Fibroblast of villous mesenchyme (primary cell): ENCODE results near the gene ARHGEF28. TPM values are rescaled to one million over a fixed set of nuclear protein-coding genes. Genes with fewer than 3 reads are reported as not detected.

Experiments used
- DNase-seq: peaks from one replicate; pipeline ENCODE4 v3.0.0-alpha.2; 2010; ENCODE audit warnings: low read depth
- H3K4me3 ChIP-seq: 2 replicates; pipeline ENCODE4 v1.5.1; 2011; ENCODE audit warnings: low read depth, mild to moderate bottlenecking, low read length
- total RNA-seq: library from RNA; depleted of rRNA; stranded (reverse); fragments of >200 nt; gene quantifications from 2 replicates; pipeline ENCODE4 v1.2.3, GENCODE V29; 2012
- TF ChIP-seq, protein P1 (sequence below): IDR thresholded peaks from 2 replicates; pipeline ENCODE4 v1.5.1; 2012; ENCODE audit warnings: low read depth, mild to moderate bottlenecking, low read length; ENCODE audit not compliant: insufficient read depth

Gene ARHGEF28
- total RNA-seq, 1 donor: 40.2 TPM

DNA sequence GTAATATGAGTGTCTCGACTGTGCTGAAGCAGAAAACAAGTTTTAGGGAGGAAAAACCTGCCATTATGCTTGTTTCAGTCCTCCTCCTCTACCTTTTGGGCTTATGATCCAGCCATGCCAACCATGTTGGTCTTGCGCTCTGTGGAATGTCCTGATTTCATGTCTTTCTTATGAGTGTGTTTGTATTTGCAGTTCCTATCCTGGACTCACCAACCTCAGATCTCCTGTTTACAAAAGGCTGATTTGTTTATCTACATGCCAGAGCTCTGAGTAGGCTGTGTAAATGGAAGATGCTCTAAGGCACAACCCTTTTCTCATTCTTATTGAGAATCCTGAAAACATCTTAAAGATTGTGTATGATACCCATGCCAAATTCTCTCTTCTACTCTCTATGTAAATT is 138.6 kb downstream of the ARHGEF28 start:
- TF ChIP-seq, protein P1, sequence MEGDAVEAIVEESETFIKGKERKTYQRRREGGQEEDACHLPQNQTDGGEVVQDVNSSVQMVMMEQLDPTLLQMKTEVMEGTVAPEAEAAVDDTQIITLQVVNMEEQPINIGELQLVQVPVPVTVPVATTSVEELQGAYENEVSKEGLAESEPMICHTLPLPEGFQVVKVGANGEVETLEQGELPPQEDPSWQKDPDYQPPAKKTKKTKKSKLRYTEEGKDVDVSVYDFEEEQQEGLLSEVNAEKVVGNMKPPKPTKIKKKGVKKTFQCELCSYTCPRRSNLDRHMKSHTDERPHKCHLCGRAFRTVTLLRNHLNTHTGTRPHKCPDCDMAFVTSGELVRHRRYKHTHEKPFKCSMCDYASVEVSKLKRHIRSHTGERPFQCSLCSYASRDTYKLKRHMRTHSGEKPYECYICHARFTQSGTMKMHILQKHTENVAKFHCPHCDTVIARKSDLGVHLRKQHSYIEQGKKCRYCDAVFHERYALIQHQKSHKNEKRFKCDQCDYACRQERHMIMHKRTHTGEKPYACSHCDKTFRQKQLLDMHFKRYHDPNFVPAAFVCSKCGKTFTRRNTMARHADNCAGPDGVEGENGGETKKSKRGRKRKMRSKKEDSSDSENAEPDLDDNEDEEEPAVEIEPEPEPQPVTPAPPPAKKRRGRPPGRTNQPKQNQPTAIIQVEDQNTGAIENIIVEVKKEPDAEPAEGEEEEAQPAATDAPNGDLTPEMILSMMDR: no peak
- DNase-seq: peak; percentile 66

DNA sequence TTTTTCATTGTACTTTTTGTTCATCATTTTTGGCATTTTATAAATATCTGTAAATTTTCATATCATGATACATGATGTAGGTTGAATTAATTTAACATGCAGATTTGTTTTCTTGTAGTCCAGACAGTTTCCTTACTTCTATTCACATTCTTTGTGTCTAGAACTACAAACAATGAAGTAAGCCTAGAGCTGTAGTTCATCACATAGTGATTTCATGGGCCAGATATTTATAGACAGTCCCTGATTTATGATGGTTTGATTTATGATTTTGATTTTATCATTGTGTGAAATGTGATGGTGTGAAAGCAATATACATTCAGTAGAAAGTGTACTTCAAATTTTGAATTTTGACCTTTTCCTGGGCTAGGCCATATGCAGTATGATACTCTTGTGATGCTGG is 139.0 kb downstream of the ARHGEF28 start:
- no peak for DNase-seq
- TF ChIP-seq, protein P1: no peak
- no peak overlapping the region for H3K4me3 ChIP-seq

More for the DNA sequence above, 138.6 kb downstream of the ARHGEF28 start:
- H3K4me3 ChIP-seq: no peak overlapping the region

DNA sequence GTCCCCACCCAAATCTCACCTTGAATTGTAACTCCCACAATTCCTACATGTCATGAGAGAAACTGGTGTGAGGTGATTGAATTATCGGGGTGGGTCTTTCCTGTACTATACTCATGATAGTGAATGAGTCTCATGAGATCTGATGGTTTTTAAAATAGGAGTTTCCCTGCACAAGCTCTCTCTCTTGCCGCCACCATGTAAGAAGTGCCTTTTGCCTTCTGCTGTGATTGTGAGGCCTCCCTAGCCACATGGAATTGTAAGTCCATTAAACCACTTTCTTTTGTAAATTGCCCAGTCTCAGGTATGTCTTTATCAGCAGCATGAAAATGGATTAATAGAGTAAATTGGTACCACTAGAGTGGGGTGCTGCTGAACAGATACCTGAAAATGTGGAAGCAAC is 140.9 kb downstream of the ARHGEF28 start:
- no peak overlapping the region for H3K4me3 ChIP-seq
- TF ChIP-seq, protein P1: no peak
- DNase-seq: no peak

DNA sequence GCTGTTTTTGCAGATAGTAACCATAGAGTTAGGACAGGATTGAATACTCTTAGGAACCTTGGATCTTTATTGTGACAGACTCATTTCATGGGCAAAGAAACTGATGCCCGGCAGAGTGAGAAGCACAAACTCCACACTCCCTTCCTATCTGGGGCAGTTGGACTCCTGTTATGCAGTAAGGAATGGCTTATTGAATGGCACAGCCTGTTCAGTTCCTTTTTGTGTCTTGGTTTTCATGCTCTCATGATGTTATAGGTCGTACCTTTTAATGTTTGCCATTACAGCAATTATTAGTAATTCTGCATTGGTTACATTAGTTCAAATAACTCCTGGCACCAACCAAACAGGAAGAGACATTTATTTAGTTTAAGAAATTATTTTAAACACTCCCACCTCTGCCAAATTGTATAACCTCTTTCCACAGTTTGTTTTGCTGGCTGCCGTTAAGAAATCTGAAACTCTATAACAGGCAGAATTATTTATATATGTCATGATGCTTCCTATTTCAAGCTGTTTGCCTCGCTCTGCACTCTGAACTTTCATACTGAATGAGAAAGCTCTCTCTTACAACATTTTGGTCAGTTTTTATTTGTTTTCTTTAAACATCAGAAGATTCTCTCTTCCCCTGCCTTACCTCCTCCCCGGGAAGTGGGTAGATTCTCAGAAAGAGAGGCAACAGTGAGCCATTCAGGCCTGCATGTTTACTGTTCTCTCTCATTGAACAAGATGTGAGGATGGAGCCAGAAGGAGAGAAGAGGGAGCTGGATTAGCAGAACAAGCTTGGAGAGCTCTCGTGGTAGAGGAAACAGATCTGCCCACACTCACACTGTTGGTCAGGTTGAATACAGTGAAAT is 144.4 kb downstream of the ARHGEF28 start:
- DNase-seq: peak; percentile 43
- TF ChIP-seq, protein P1: no peak
- no peak overlapping the region for H3K4me3 ChIP-seq

DNA sequence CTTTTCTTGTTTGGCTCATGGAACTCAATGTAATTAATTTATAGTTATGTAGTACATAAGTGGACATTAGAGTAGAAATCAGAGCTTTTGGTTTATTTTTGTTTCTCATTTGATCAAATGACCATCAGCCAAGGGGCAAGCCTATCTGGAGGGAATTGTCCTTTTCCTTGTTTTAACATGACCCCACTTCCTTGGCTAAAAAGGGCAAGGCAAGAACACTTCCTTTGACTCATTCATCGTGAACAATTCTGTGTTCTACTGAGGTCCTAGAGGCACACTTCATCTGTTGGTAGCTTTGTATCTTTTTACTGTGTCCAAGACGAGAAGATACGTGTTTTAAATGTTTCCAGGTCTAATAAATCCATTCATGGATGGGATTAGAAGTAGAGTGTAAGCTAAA is 148.9 kb downstream of the ARHGEF28 start:
- H3K4me3 ChIP-seq: no peak overlapping the region
- no peak for DNase-seq
- TF ChIP-seq, protein P1: no peak

DNA sequence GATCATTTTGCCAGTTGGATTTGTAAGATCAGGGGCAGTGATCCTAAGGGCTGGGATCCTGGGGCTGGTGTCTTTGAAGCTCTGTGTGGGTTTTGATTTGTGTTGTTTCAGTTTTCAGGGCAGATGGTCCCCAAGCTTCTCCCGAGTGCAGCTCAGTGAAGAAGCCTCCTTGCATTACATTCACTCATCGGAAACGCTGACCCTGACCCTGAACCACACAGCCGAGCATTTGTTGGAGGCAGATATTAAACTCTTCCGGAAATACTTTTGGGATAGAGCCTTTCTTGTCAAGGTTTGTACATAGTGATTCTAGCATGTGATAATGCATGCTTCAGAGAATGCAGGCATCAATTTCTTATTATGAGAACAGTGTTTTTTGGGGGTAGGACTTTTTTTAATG is 150.4 kb downstream of the ARHGEF28 start:
- H3K4me3 ChIP-seq: no peak overlapping the region
- TF ChIP-seq, protein P1: no peak
- no peak for DNase-seq
